ENCODE measurements around the gene CTNNBIP1. TPM values are rescaled to one million over a fixed set of nuclear protein-coding genes. Genes with fewer than 3 reads are reported as not detected.

Gene CTNNBIP1
- total RNA-seq, 1 experiment from 2014 or later: 20.8 TPM

GRCh38 chr1:9907441-9907840 is 2.6 kb downstream of the CTNNBIP1 start:
- in situ Hi-C loops (cut with HindIII; ENCODE audit: low pct_unique_long_range_greater_than_20kb, low sequenced_read_pairs): no loop called here

DNA sequence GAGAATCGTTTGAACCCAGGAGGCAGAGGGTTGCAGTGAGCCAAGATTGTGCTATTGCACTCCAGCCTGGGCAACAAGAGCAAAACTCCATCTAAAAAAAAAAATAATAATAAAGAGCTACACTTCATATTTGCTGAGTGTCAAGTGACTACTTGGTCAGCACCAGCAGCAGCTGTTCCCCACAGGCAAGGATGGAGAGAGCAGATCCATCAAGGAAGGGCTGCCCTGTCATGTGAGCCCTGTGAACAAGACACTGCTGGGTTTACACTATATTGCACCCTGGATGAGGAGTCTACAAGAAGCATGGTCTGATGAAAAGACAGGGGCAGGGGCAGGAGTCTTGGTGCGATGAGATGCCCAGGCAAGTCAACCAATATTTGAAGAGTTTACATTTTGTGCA is 3.6 kb downstream of the CTNNBIP1 start:
- in situ Hi-C loops (cut with HindIII; ENCODE audit: low pct_unique_long_range_greater_than_20kb, low sequenced_read_pairs): no loop called here
- no peak for DNase-seq (ENCODE audit: low read depth)

More at GRCh38 chr1:9907441-9907840, 2.6 kb downstream of the CTNNBIP1 start:
- DNase-seq (ENCODE audit: low read depth): no peak

- DNase-seq (ENCODE audit: low read depth): no peak
- in situ Hi-C loops (cut with HindIII; ENCODE audit: low pct_unique_long_range_greater_than_20kb, low sequenced_read_pairs): no loop called here
Measured at GRCh38 chr1:9905010-9905409, 5.1 kb downstream of the CTNNBIP1 start.

DNA sequence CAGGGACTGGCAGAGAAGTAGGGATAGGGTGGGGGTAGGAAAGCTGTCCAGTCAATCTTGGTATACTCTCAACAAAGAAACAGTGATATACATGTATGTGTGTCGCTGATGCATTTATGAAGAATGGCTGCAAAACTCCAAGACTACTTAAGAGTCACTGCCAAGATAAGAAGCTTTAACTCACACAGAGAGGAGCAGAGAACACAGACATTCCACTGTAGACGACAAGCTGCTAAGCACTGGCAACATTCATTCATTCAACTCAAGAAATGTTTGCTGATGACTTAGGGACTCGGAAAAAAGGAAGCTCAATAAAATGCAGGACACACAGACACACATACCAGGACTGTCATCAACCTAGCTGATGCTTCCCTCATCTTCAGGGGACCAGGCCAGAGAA is 5.5 kb downstream of the CTNNBIP1 start:
- in situ Hi-C loops (cut with HindIII; ENCODE audit: low pct_unique_long_range_greater_than_20kb, low sequenced_read_pairs): no loop called here
- DNase-seq (ENCODE audit: low read depth): no peak

- in situ Hi-C loops (cut with HindIII; ENCODE audit: low pct_unique_long_range_greater_than_20kb, low sequenced_read_pairs): no loop called here
Measured at GRCh38 chr1:9903801-9904527, 6.1 kb downstream of the CTNNBIP1 start.

GRCh38 chr1:9902060-9902452 is 8.0 kb downstream of the CTNNBIP1 start:
- no peak for DNase-seq (ENCODE audit: low read depth)
- in situ Hi-C loops (cut with HindIII; ENCODE audit: low pct_unique_long_range_greater_than_20kb, low sequenced_read_pairs): no loop called here

More at GRCh38 chr1:9903801-9904527, 6.1 kb downstream of the CTNNBIP1 start:
- DNase-seq (ENCODE audit: low read depth): no peak

GRCh38 chr1:9901148-9902059 is 8.7 kb downstream of the CTNNBIP1 start:
- DNase-seq (ENCODE audit: low read depth): no peak
- in situ Hi-C loops (cut with HindIII; ENCODE audit: low pct_unique_long_range_greater_than_20kb, low sequenced_read_pairs): no loop called here

- in situ Hi-C loops (cut with HindIII; ENCODE audit: low pct_unique_long_range_greater_than_20kb, low sequenced_read_pairs): no loop called here
- DNase-seq (ENCODE audit: low read depth): no peak
Measured at GRCh38 chr1:9900142-9901043, 9.7 kb downstream of the CTNNBIP1 start.

- in situ Hi-C loops (cut with HindIII; ENCODE audit: low pct_unique_long_range_greater_than_20kb, low sequenced_read_pairs): no loop called here
- DNase-seq (ENCODE audit: low read depth): peak; percentile 45
Measured at GRCh38 chr1:9894115-9894514, 16.0 kb downstream of the CTNNBIP1 start.

- peak; percentile 57 for DNase-seq (ENCODE audit: low read depth)
- in situ Hi-C loops (cut with HindIII; ENCODE audit: low pct_unique_long_range_greater_than_20kb, low sequenced_read_pairs): no loop called here
Measured at GRCh38 chr1:9892563-9893528, 17.2 kb downstream of the CTNNBIP1 start.

GRCh38 chr1:9891207-9891606 is 18.9 kb downstream of the CTNNBIP1 start:
- no peak for DNase-seq (ENCODE audit: low read depth)

GRCh38 chr1:9890224-9890731 is 19.8 kb downstream of the CTNNBIP1 start:
- peak; percentile 51 for DNase-seq (ENCODE audit: low read depth)
- in situ Hi-C loops (cut with HindIII; ENCODE audit: low pct_unique_long_range_greater_than_20kb, low sequenced_read_pairs): no loop called here

More at GRCh38 chr1:9891207-9891606, 18.9 kb downstream of the CTNNBIP1 start:
- in situ Hi-C loops (cut with HindIII; ENCODE audit: low pct_unique_long_range_greater_than_20kb, low sequenced_read_pairs): no loop called here

- in situ Hi-C loops (cut with HindIII; ENCODE audit: low pct_unique_long_range_greater_than_20kb, low sequenced_read_pairs): no loop called here
- no peak for DNase-seq (ENCODE audit: low read depth)
Measured at GRCh38 chr1:9889411-9889810, 20.7 kb downstream of the CTNNBIP1 start.

DNA sequence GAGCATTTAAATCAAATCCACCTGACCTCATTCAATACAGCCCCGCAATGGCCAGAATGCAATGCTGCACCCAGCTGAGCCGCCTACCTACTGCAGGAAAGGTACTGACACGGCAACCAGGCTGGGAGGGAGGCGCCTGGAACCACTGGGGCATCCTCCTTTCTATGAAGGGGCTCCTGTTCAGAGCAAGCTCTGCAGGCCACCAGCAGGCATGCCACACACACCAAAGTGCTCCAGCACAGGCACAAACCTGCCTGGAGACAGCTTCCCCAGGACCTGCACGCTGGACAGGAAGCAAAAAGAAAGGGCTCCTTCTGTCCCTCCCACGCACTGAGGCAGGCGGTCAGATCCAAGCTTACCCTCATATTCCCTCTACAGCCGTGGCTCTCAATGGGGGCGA is 21.2 kb downstream of the CTNNBIP1 start:
- in situ Hi-C loops (cut with HindIII; ENCODE audit: low pct_unique_long_range_greater_than_20kb, low sequenced_read_pairs): no loop called here
- DNase-seq (ENCODE audit: low read depth): no peak

DNA sequence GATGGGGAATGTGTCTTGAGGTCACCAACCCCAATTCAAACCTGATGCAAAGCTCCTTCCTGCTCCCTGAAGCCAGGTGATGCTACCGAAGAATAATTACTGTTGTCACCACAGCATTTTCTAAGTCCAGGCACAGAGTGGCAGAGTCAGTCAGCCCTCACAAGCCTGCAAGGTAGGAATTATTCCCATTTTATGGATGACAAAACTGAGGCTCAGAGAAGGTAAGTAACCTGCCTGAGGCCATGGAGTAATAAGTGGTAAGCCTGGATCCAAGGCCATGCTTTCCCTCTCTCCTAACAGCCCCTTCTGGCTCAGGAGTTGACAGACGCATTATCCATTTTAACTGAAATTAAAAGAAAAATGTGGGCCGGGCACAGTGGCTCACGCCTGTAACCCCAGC is 23.0 kb downstream of the CTNNBIP1 start:
- no peak for DNase-seq (ENCODE audit: low read depth)
- in situ Hi-C loops (cut with HindIII; ENCODE audit: low pct_unique_long_range_greater_than_20kb, low sequenced_read_pairs): no loop called here

DNA sequence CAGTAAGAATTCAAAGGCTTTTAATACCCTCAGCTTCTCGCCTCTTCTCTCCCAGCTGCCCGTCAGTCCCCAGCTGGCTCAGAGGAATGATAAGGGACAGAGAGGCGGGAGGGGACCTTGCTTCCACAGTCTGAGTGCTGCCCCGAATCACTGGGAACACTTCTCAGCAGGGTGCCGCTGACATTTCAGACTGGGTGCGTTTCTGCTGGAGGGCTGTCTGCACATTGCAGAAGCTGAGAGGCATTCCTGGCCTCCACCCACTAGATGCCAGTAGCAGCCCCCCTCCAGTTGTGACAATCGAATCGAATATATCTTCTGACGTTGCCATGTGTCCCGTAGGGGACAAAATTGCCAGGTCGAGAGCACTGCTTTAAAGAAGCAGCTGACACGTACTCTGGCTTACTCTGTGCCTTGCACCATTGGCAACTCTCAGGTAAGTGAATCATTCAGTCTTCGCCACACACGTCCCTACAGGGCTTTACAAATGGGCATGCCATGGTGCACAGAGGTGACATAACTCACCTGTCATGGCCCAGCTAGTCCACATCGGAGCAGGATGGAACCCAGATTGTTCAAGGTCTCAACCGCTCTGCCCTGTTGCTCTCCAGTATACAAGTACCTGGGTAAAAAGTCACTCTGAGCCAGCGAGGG is 23.9 kb downstream of the CTNNBIP1 start:
- in situ Hi-C loops (cut with HindIII; ENCODE audit: low pct_unique_long_range_greater_than_20kb, low sequenced_read_pairs): no loop called here
- DNase-seq (ENCODE audit: low read depth): no peak

- DNase-seq (ENCODE audit: low read depth): no peak
- in situ Hi-C loops (cut with HindIII; ENCODE audit: low pct_unique_long_range_greater_than_20kb, low sequenced_read_pairs): no loop called here
Measured at GRCh38 chr1:9884805-9885204, 25.3 kb downstream of the CTNNBIP1 start.

Measured in Caki2 (cell line).